Mesothelial cell of epicardium (in vitro differentiated cells): ENCODE results near the gene MPPED1. TPM values are rescaled to one million over a fixed set of nuclear protein-coding genes. Genes with fewer than 3 reads are reported as not detected.

Experiments used
- DNase-seq, 2 experiments: peaks; one replicate each; pipeline ENCODE4 v3.0.0; 2021; ENCODE audit warnings: low spot score in 2 of 2; ENCODE audit not compliant: unreplicated experiment in 2 of 2
- H3K27ac Mint-ChIP-seq: 2 replicates; pipeline ENCODE4 v1.8.0; 2021; ENCODE audit warnings: mixed read lengths
- H3K27me3 Mint-ChIP-seq: 2 replicates; pipeline ENCODE4 v1.8.0; 2021; ENCODE audit warnings: low read depth, mixed read lengths
- H3K36me3 Mint-ChIP-seq: 2 replicates; pipeline ENCODE4 v1.8.0; 2021; ENCODE audit warnings: mixed read lengths
- H3K4me1 Mint-ChIP-seq: 2 replicates; pipeline ENCODE4 v1.8.0; 2021; ENCODE audit warnings: mixed read lengths
- H3K4me3 Mint-ChIP-seq: 2 replicates; pipeline ENCODE4 v1.8.0; 2021; ENCODE audit warnings: mild to moderate bottlenecking, moderate library complexity, mixed read lengths
- H3K9me3 Mint-ChIP-seq: 2 replicates; pipeline ENCODE4 v1.8.0; 2021; ENCODE audit warnings: mixed read lengths
- total RNA-seq: library from RNA; stranded (reverse); gene quantifications from 3 replicates; pipeline ENCODE4 v1.2.1, GENCODE V29; 2021
- TF ChIP-seq, protein P1 (sequence below): fragments of 200-600 bp; sonication (generic); IDR thresholded peaks from one replicate; pipeline ENCODE4 v1.5.0; 2021; ENCODE audit warnings: antibody characterized with exemption; ENCODE audit not compliant: unreplicated experiment

Gene MPPED1
- total RNA-seq, 1 donor from 2014 or later, result 0.76 TPM

GRCh38 chr22:43482318-43482625 is 70.5 kb downstream of the MPPED1 start:
- no peak for DNase-seq
- Mint-ChIP-seq H3K36me3 (no peaks in the 10 kb centered on the region), H3K4me3 (no peak overlapping the region), H3K9me3 (no peaks in the 10 kb centered on the region), H3K27ac (no peak overlapping the region), H3K4me1 (no peaks in the 10 kb centered on the region), H3K27me3 (peaks cover 9% of the 10 kb centered on the region)
- TF ChIP-seq, protein P1, sequence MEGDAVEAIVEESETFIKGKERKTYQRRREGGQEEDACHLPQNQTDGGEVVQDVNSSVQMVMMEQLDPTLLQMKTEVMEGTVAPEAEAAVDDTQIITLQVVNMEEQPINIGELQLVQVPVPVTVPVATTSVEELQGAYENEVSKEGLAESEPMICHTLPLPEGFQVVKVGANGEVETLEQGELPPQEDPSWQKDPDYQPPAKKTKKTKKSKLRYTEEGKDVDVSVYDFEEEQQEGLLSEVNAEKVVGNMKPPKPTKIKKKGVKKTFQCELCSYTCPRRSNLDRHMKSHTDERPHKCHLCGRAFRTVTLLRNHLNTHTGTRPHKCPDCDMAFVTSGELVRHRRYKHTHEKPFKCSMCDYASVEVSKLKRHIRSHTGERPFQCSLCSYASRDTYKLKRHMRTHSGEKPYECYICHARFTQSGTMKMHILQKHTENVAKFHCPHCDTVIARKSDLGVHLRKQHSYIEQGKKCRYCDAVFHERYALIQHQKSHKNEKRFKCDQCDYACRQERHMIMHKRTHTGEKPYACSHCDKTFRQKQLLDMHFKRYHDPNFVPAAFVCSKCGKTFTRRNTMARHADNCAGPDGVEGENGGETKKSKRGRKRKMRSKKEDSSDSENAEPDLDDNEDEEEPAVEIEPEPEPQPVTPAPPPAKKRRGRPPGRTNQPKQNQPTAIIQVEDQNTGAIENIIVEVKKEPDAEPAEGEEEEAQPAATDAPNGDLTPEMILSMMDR, result no peak

DNA sequence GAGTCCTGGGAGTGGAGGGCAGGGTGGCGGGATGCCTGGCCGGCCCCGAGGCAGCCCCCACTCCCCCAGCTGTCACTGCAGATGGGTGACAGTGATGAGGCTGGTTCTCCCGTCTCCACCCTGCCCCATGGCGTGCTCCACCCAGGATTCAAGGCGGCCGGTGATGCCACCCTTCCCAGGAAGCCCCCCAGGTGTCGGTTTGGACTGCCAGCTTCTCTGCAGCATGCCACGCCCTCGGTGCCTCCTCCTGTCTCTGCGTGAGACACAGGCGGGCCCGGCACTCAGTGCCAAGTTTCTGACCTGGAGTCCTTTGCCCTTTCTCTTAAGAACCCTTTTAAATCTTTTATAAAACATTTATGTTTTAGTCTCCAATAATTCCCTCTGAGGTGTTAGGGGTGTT is 71.5 kb downstream of the MPPED1 start:
- Mint-ChIP-seq H3K36me3 (no peaks in the 10 kb centered on the region), H3K4me1 (no peaks in the 10 kb centered on the region), H3K4me3 (no peak overlapping the region), H3K27me3 (peaks cover 11% of the 10 kb centered on the region), H3K27ac (no peak overlapping the region), H3K9me3 (no peaks in the 10 kb centered on the region)
- TF ChIP-seq, protein P1, result no peak
- no peak for DNase-seq

DNA sequence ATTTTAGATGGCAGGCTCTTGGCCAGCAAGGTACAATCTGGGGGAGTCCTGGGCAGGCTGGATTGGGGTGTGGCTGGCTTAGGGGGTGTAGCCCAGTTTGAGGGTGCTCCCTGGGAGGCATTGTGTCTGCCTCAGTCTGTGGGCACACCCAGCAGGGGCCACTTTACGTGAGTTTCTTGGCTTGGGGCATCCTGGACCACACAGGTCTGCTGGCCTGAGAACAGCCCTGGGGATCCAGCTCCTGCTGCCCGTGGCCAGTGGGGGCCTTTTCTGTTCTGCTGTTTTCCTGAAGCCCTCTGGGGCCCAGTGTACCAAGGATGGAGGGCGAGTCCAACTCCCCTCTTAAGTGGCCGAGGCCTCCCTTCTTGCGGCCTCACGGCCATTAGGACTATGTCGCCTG is 71.9 kb downstream of the MPPED1 start:
- Mint-ChIP-seq H3K4me1 (no peaks in the 10 kb centered on the region), H3K27ac (no peak overlapping the region)

DNA sequence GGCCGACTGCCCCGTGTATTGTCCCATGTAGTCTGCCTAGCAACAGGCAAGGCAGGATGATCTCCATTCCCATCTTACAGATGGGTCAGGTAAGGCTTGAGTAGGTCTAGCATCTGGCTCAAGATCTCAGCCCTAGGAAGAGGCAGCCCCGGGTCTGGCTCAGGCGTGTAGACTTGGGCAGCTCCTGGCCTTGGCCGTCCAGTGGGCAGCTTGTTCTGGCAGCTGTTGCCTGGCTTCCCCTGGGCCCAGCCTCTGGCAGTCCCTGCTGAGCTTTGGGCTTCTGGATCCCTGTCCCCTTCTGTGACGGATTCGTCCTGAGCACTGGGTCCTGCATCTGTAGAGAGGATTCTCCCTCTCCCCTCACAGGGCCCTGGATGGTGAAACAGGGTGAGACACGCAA is 72.4 kb downstream of the MPPED1 start:
- Mint-ChIP-seq H3K4me1 (no peaks in the 10 kb centered on the region), H3K27ac (no peak overlapping the region), H3K9me3 (no peaks in the 10 kb centered on the region), H3K36me3 (no peaks in the 10 kb centered on the region), H3K4me3 (no peak overlapping the region), H3K27me3 (peaks cover 11% of the 10 kb centered on the region)
- DNase-seq, result no peak
- TF ChIP-seq, protein P1, result no peak

More for the DNA sequence above, 71.9 kb downstream of the MPPED1 start:
- peaks cover 11% of the 10 kb centered on the region for H3K27me3 Mint-ChIP-seq
- H3K36me3 Mint-ChIP-seq, result no peaks in the 10 kb centered on the region
- TF ChIP-seq, protein P1, result no peak
- no peak for DNase-seq
- no peak overlapping the region for H3K4me3 Mint-ChIP-seq
- no peaks in the 10 kb centered on the region for H3K9me3 Mint-ChIP-seq

- Mint-ChIP-seq H3K36me3 (no peaks in the 10 kb centered on the region), H3K27me3 (peaks cover 11% of the 10 kb centered on the region), H3K9me3 (no peaks in the 10 kb centered on the region), H3K27ac (no peak overlapping the region), H3K4me3 (no peak overlapping the region), H3K4me1 (no peaks in the 10 kb centered on the region)
- no peak for DNase-seq
- TF ChIP-seq, protein P1, result no peak
Observed at GRCh38 chr22:43485502-43486089, 73.8 kb downstream of the MPPED1 start.
